GM21576 (cell line): Measurements from ENCODE around the gene UBXN1.
"Not testable (repeated sequence)": the region's sequence is repeated elsewhere in the genome, so short reads cannot be mapped to it uniquely, and the experiment has no call there.

Source experiments
- ATAC-seq: cut with Tn5 transposase; IDR thresholded peaks from one replicate; pipeline ENCODE4 v1.9.1; 2021; ENCODE audit warnings: mild to moderate bottlenecking, moderate library complexity; ENCODE audit not compliant: unreplicated experiment

Gene UBXN1

GRCh38 chr11:62676698-62677097 lies 2.2 kb downstream of the UBXN1 start:
- ATAC-seq = no peak

- not testable (repeated sequence) for ATAC-seq
These were observed 3.5 kb downstream of the UBXN1 start for GRCh38 chr11:62675415-62675814.

GRCh38 chr11:62673196-62673525 lies 5.7 kb downstream of the UBXN1 start:
- ATAC-seq = no peak

- ATAC-seq = peak; percentile 51
These were observed 7.1 kb downstream of the UBXN1 start, which contains the start of the genes LBHD1 and UQCC3 for GRCh38 chr11:62671608-62672389. LBHD1 (minus strand) TSS chr11:62672267; CDS start chr11:62670031, 2,236 bp downstream. UQCC3 (plus strand) TSS chr11:62671673; CDS start chr11:62671746, 73 bp downstream.

GRCh38 chr11:62671236-62671607 lies 7.7 kb downstream of the UBXN1 start:
- ATAC-seq = no peak

GRCh38 chr11:62669420-62670161 lies 9.3 kb downstream of the UBXN1 start:
- ATAC-seq = no peak

GRCh38 chr11:62667460-62667859 lies 11.4 kb downstream of the UBXN1 start:
- ATAC-seq = no peak

GRCh38 chr11:62666259-62666926 lies 12.5 kb downstream of the UBXN1 start:
- ATAC-seq = no peak

GRCh38 chr11:62665599-62666258 lies 13.1 kb downstream of the UBXN1 start:
- ATAC-seq = peak; percentile 28

GRCh38 chr11:62665075-62665598 lies 13.7 kb downstream of the UBXN1 start, which contains the start of the genes C11orf98 and CSKMT:
C11orf98 (minus strand) TSS chr11:62665210; CDS start chr11:62665169, 41 bp downstream.
CSKMT (plus strand) TSS chr11:62665312; CDS start chr11:62665880, 568 bp downstream.
- peak; percentile 60 for ATAC-seq

GRCh38 chr11:62664405-62665074 lies 14.3 kb downstream of the UBXN1 start:
- peak; percentile 30 for ATAC-seq

- no peak for ATAC-seq
These were observed 22.0 kb downstream of the UBXN1 start for GRCh38 chr11:62656796-62657429.

- ATAC-seq = no peak
These were observed 24.6 kb downstream of the UBXN1 start for GRCh38 chr11:62654297-62654696.

- ATAC-seq = no peak
These were observed 26.5 kb downstream of the UBXN1 start for GRCh38 chr11:62652161-62653006.

GRCh38 chr11:62650283-62650682 lies 28.6 kb downstream of the UBXN1 start:
- ATAC-seq = not testable (repeated sequence)

- no peak for ATAC-seq
These were observed 29.4 kb downstream of the UBXN1 start for GRCh38 chr11:62649486-62649885.

GRCh38 chr11:62648967-62649364 lies 29.9 kb downstream of the UBXN1 start:
- ATAC-seq = no peak

- ATAC-seq = no peak
These were observed 30.5 kb downstream of the UBXN1 start for GRCh38 chr11:62648185-62648966.
